ENCODE results near the gene SUPV3L1.
"Not testable (repeated sequence)": the region's sequence is repeated elsewhere in the genome, so short reads cannot be mapped to it uniquely, and the experiment has no call there.

SUPV3L1 gene

DNA sequence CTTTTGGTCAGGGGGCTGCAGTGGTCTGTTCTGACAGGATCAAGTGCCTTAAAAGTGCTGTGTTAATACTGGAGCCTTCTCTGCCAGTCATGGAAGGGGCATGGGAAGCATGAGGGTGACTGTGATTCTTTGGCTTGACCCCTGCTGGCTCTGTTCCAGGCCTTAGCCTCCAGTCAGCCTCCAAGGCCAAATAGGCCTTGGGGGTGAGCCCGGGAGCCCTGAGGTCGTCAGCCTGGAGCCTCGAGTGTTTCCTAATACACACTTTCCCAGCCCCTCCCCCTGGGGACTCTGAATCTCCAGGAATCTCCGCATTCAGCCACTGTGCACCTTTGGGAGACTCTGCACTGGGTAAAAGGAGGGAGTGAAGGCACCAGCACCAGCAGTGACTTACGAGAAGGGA, 50.1 kb downstream of the SUPV3L1 start:
- DNase-seq (ENCODE audit: low spot score) = no peak

- peak; percentile 87 for DNase-seq (ENCODE audit: low spot score)
Measured at GRCh38 chr10:69232252-69232651, 52.2 kb downstream of the SUPV3L1 start.

DNA sequence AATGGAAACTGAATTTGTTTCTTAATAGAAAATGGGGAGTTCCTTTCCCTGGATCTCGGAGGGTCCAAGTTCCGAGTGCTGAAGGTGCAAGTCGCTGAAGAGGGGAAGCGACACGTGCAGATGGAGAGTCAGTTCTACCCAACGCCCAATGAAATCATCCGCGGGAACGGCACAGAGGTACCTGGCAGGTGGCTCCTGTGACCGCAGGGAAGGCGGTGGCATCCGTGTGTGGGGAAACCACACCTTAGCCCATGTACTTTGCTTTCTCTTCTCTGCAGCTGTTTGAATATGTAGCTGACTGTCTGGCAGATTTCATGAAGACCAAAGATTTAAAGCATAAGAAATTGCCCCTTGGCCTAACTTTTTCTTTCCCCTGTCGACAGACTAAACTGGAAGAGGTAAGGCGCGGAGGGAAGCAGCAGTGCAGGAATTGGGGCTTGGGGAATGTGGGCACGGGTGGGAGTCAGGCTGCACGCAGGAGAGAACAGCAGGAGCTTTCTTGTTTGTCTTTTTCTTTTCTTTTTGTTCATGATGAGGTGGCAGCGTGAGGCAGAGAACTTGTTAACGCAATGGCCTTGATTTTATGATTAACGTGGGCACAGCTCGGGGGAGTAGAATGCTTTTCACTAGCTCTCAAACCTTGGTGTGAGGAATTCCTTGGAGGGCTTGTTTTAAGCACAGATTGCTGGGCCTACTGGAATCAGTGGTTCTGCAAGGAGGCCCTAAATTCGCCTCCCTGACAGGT, 52.9 kb downstream of the SUPV3L1 start:
- DNase-seq (ENCODE audit: low spot score) = no peak

- no peak for DNase-seq (ENCODE audit: low spot score)
Measured at GRCh38 chr10:69234447-69234846, 54.4 kb downstream of the SUPV3L1 start.

GRCh38 chr10:69237528-69238159, 57.6 kb downstream of the SUPV3L1 start:
- peak; percentile 87 for DNase-seq (ENCODE audit: low spot score)

GRCh38 chr10:69239136-69239535, 59.1 kb downstream of the SUPV3L1 start:
- no peak for DNase-seq (ENCODE audit: low spot score)

GRCh38 chr10:69239816-69240434, 59.9 kb downstream of the SUPV3L1 start:
- DNase-seq (ENCODE audit: low spot score) = peak; percentile 35

DNA sequence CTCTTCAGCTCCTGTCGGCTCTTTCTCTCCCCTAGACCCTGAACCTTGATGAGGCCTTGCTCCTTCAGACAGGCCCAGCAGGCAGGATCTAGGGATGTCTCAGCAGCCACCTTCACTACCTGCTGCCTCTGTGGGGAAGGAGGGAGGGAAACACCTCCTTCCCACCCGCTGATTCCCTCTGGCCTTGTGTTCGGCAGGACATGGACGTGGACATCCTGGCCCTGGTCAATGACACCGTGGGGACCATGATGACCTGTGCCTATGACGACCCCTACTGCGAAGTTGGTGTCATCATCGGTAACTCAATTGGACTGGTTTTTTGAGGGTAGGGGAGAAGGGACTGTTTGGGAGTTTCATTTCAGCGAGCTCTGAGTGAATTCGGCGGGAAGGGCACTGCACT, 60.4 kb downstream of the SUPV3L1 start:
- no peak for DNase-seq (ENCODE audit: low spot score)

- no peak for DNase-seq (ENCODE audit: low spot score)
Measured at GRCh38 chr10:69241575-69241974, 61.5 kb downstream of the SUPV3L1 start.

GRCh38 chr10:69242040-69242851, 62.2 kb downstream of the SUPV3L1 start:
- no peak for DNase-seq (ENCODE audit: low spot score)

- DNase-seq (ENCODE audit: low spot score) = no peak
Measured at GRCh38 chr10:69242852-69243212, 62.8 kb downstream of the SUPV3L1 start.

- no peak for DNase-seq (ENCODE audit: low spot score)
Measured at GRCh38 chr10:69243817-69244216, 63.8 kb downstream of the SUPV3L1 start.

- DNase-seq (ENCODE audit: low spot score) = no peak
Measured at GRCh38 chr10:69246036-69246435, 66.0 kb downstream of the SUPV3L1 start.

- no peak for DNase-seq (ENCODE audit: low spot score)
Measured at GRCh38 chr10:69246581-69247312, 66.7 kb downstream of the SUPV3L1 start.

GRCh38 chr10:69247313-69247710, 67.3 kb downstream of the SUPV3L1 start:
- no peak for DNase-seq (ENCODE audit: low spot score)

DNA sequence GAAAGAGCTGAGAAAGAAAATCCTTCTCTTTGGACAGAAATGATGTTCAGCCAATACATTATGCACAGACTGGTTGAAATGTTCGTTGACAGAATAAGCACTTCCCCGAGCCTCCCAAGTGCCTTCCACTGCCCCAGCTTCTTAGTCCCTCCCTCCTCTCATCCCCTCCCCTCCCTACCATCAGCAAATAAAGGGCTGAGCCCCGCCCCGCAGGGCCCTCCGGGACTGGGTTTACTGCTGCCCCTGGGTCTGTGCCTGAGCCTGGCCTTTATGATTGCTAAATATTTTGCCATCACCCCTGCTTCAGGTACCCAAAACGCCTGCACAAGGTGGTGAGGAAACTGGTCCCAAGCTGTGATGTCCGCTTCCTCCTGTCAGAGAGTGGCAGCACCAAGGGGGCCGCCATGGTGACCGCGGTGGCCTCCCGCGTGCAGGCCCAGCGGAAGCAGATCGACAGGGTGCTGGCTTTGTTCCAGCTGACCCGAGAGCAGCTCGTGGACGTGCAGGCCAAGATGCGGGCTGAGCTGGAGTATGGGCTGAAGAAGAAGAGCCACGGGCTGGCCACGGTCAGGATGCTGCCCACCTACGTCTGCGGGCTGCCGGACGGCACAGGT, 68.2 kb downstream of the SUPV3L1 start:
- DNase-seq (ENCODE audit: low spot score) = no peak

GRCh38 chr10:69250041-69250440, 70.0 kb downstream of the SUPV3L1 start:
- DNase-seq (ENCODE audit: low spot score) = no peak

DNA sequence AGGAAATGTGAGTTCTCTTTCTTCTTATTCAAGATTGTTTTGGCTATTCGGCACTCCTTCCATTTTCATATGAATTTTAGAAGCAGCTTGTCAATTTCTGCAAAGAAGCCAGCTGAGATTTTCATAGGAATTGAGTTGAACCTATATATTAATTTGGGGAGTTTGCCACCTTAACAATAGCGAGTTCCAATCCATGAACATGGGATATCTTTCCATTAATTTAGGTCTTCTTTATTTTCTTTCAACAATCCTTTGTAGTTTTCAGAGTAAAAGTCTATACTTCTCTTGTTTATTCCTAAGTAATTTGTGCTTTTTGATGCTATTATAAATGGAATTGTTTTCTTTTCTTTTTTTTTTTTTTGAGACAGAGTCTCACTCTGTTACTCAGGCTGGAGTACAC, 71.4 kb downstream of the SUPV3L1 start:
- DNase-seq (ENCODE audit: low spot score) = not testable (repeated sequence)

- DNase-seq (ENCODE audit: low spot score) = no peak
Measured at GRCh38 chr10:69253171-69253570, 73.1 kb downstream of the SUPV3L1 start.

DNA sequence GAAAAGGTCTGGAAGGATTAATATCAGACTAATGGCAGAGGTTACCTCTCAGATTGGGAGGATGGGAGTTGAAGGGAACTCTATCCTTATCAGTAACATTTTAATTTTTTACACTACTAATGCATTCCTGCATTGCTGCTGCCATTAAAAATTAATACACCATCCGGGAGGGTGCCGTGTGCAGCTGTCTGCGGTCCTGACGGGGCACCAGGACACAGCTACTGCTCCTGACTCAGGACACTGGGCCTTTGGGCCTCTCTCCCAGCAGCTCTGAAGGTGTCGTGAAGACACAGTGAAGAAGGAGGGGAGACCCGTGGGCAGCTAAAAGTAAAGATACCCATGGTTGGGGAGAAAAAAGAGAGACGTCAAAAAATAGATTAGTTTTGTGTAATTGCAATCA, 74.8 kb downstream of the SUPV3L1 start:
- no peak for DNase-seq (ENCODE audit: low spot score)
